Loucy (cell line): ENCODE data around the gene SMG7.
A peak's percentile ranks its signal among the peaks of the same experiment; 100 is the strongest.

Experiments used
- H2AFZ ChIP-seq: fragments of 200-600 bp; sonication (generic); 2 replicates; pipeline ENCODE4 v1.6.0; 2016; ENCODE audit warnings: antibody characterized with exemption, mild to moderate bottlenecking, low read length, moderate library complexity
- H3F3A ChIP-seq: fragments of 200-600 bp; 2 replicates; pipeline ENCODE4 v1.6.0; 2016; ENCODE audit warnings: antibody characterized with exemption, low read depth, mild to moderate bottlenecking
- H3K27me3 ChIP-seq: fragments of 200-600 bp; sonication (generic); 2 replicates; pipeline ENCODE4 v1.6.1; 2014; ENCODE audit warnings: low read length, mild to moderate bottlenecking; ENCODE audit not compliant: insufficient read depth, poor library complexity, severe bottlenecking
- H3K36me3 ChIP-seq: fragments of 200-600 bp; sonication (generic); 2 replicates; pipeline ENCODE4 v1.6.1; 2016; ENCODE audit warnings: low read length; ENCODE audit not compliant: insufficient read depth
- H3K4me1 ChIP-seq: fragments of 200-600 bp; sonication (generic); 2 replicates; pipeline ENCODE4 v1.5.1; 2014; ENCODE audit warnings: low read length, mild to moderate bottlenecking; ENCODE audit not compliant: insufficient read depth, poor library complexity, severe bottlenecking
- H3K4me2 ChIP-seq: fragments of 200-600 bp; sonication (generic); 2 replicates; pipeline ENCODE4 v1.6.0; 2014; ENCODE audit warnings: antibody characterized with exemption, low read length, low read depth, mild to moderate bottlenecking; ENCODE audit not compliant: poor library complexity, severe bottlenecking
- H3K4me3 ChIP-seq: fragments of 200-600 bp; sonication (generic); 2 replicates; pipeline ENCODE4 v1.5.1; 2014; ENCODE audit warnings: low read length, mild to moderate bottlenecking, mixed read lengths; ENCODE audit not compliant: poor library complexity, severe bottlenecking
- H3K79me2 ChIP-seq: fragments of 200-600 bp; sonication (generic); 2 replicates; pipeline ENCODE4 v1.6.1; 2014; ENCODE audit warnings: low read length; ENCODE audit not compliant: insufficient read depth
- H3K9ac ChIP-seq: fragments of 200-600 bp; sonication (generic); 2 replicates; pipeline ENCODE4 v1.6.0; 2014; ENCODE audit warnings: mild to moderate bottlenecking, low read depth, low read length, moderate library complexity; ENCODE audit not compliant: poor library complexity, severe bottlenecking
- H3K9me2 ChIP-seq: fragments of 200-600 bp; sonication (generic); replicated peaks from 2 replicates; pipeline ENCODE4 v1.6.1; 2016; ENCODE audit warnings: low read depth, low read length, mixed read lengths
- H3K9me3 ChIP-seq: fragments of 200-600 bp; sonication (generic); 2 replicates; pipeline ENCODE4 v1.6.1; 2014; ENCODE audit warnings: mild to moderate bottlenecking, antibody characterized with exemption, low read length, low read depth; ENCODE audit not compliant: insufficient read depth
- H4K20me1 ChIP-seq: fragments of 200-600 bp; sonication (generic); 2 replicates; pipeline ENCODE4 v1.6.0; 2014; ENCODE audit warnings: antibody characterized with exemption, low read length, mild to moderate bottlenecking; ENCODE audit not compliant: insufficient read depth, poor library complexity, severe bottlenecking
- CTCF ChIP-seq: fragments of 200-600 bp; sonication (generic); conservative IDR thresholded peaks from 2 replicates; pipeline ENCODE4 v1.5.1; 2014; ENCODE audit warnings: mild to moderate bottlenecking, antibody characterized with exemption, low read length
- EZH2phosphoT487 ChIP-seq: fragments of 200-600 bp; IDR thresholded peaks from 2 replicates; pipeline ENCODE4 v1.6.1; 2018; ENCODE audit warnings: antibody characterized with exemption, mild to moderate bottlenecking, moderate library complexity, borderline replicate concordance

Gene SMG7

GRCh38 chr1:183568176-183569021, 96.1 kb downstream of the SMG7 start:
- H3K9me3 ChIP-seq, result no peaks in the 10 kb centered on the region
- H3K4me2 ChIP-seq, result peak overlapping the region; percentile 24
- no peaks in the 10 kb centered on the region for H3K27me3 ChIP-seq
- no peaks in the 10 kb centered on the region for H3K9me2 ChIP-seq
- no peaks in the 10 kb centered on the region for H3K79me2 ChIP-seq
- H3F3A ChIP-seq, result no peaks in the 10 kb centered on the region
- no peaks in the 10 kb centered on the region for H4K20me1 ChIP-seq
- no peak overlapping the region for H3K9ac ChIP-seq
- H3K4me1 ChIP-seq, result peaks cover 11% of the 10 kb centered on the region
- no peak overlapping the region for H3K4me3 ChIP-seq
- TF ChIP-seq EZH2phosphoT487, result no peak
- TF ChIP-seq CTCF, result no peak
- no peaks in the 10 kb centered on the region for H3K36me3 ChIP-seq
- H2AFZ ChIP-seq, result no peak overlapping the region

- no peaks in the 10 kb centered on the region for H3K27me3 ChIP-seq
- H3K36me3 ChIP-seq, result no peaks in the 10 kb centered on the region
- no peak overlapping the region for H3K9ac ChIP-seq
- H3K9me2 ChIP-seq, result no peaks in the 10 kb centered on the region
- no peak overlapping the region for H2AFZ ChIP-seq
- H3K4me1 ChIP-seq, result peaks cover 11% of the 10 kb centered on the region
- no peaks in the 10 kb centered on the region for H3K79me2 ChIP-seq
- no peak overlapping the region for H3K4me3 ChIP-seq
- H3K9me3 ChIP-seq, result no peaks in the 10 kb centered on the region
- H3F3A ChIP-seq, result no peaks in the 10 kb centered on the region
- H3K4me2 ChIP-seq, result no peak overlapping the region
- TF ChIP-seq CTCF (no peak), EZH2phosphoT487 (no peak)
- no peaks in the 10 kb centered on the region for H4K20me1 ChIP-seq
Measured at GRCh38 chr1:183569141-183569540, 96.8 kb downstream of the SMG7 start.

- H3K79me2 ChIP-seq, result no peaks in the 10 kb centered on the region
- H3K9me3 ChIP-seq, result no peaks in the 10 kb centered on the region
- no peak overlapping the region for H3K9ac ChIP-seq
- no peaks in the 10 kb centered on the region for H3K36me3 ChIP-seq
- H3K4me1 ChIP-seq, result peaks cover 11% of the 10 kb centered on the region
- no peak overlapping the region for H3K4me2 ChIP-seq
- H2AFZ ChIP-seq, result no peak overlapping the region
- no peak overlapping the region for H3K4me3 ChIP-seq
- no peak for TF ChIP-seq CTCF
- TF ChIP-seq EZH2phosphoT487, result no peak
- no peaks in the 10 kb centered on the region for H3F3A ChIP-seq
- no peaks in the 10 kb centered on the region for H4K20me1 ChIP-seq
- H3K9me2 ChIP-seq, result no peaks in the 10 kb centered on the region
- no peaks in the 10 kb centered on the region for H3K27me3 ChIP-seq
Measured at GRCh38 chr1:183569801-183570200, 97.5 kb downstream of the SMG7 start.
